Liver (tissue), 3 donors: Measurements from ENCODE around the gene ZNF565.

Experiments used
- ATF3 ChIP-seq: IDR thresholded peaks from 2 replicates; pipeline ENCODE4 v1.6.1; 2016; ENCODE audit warnings: antibody characterized with exemption
- CTCF ChIP-seq: fragments of 150-350 bp; IDR thresholded peaks from 2 replicates; pipeline ENCODE4 v1.5.1; 2017; ENCODE audit warnings: improper control_type of control experiment, low read depth, low read length; ENCODE audit not compliant: missing input control
- EGR1 ChIP-seq, 2 donors: IDR thresholded peaks; 2 replicates each; pipeline ENCODE4 v1.6.1; 2016 to 2018; ENCODE audit warnings: antibody characterized with exemption in 2 of 2, low read depth in 2 of 2
- FOXA1 ChIP-seq: IDR thresholded peaks from 2 replicates; pipeline ENCODE4 v1.6.1; 2016; ENCODE audit warnings: antibody characterized with exemption
- GABPA ChIP-seq, 2 donors: IDR thresholded peaks in 1 of 2; conservative IDR thresholded peaks in 1 of 2; 2 replicates each; pipeline ENCODE4 v1.6.1; 2016; ENCODE audit warnings: antibody characterized with exemption in 2 of 2, mild to moderate bottlenecking in 1 of 2, moderate library complexity in 1 of 2
- HNF4G ChIP-seq: IDR thresholded peaks from 2 replicates; pipeline ENCODE4 v1.6.1; 2016; ENCODE audit warnings: antibody characterized with exemption
- JUND ChIP-seq, 2 donors: IDR thresholded peaks; 2 replicates each; pipeline ENCODE4 v1.6.1; 2016; ENCODE audit warnings: antibody characterized with exemption in 2 of 2
- MAX ChIP-seq: IDR thresholded peaks from 2 replicates; pipeline ENCODE4 v1.6.1; 2016; ENCODE audit warnings: antibody characterized with exemption
- RAD21 ChIP-seq, 2 donors: IDR thresholded peaks; 2 replicates each; pipeline ENCODE4 v1.6.1; 2016; ENCODE audit warnings: antibody characterized with exemption in 2 of 2, mild to moderate bottlenecking in 2 of 2
- REST ChIP-seq: IDR thresholded peaks from 2 replicates; pipeline ENCODE4 v1.6.1; 2016; ENCODE audit warnings: antibody characterized with exemption, mild to moderate bottlenecking
- RXRA ChIP-seq, 2 donors: IDR thresholded peaks; 2 replicates each; pipeline ENCODE4 v1.6.1; 2017 to 2018; ENCODE audit warnings: antibody characterized with exemption in 2 of 2, mild to moderate bottlenecking in 1 of 2
- TAF1 ChIP-seq: conservative IDR thresholded peaks from 2 replicates; pipeline ENCODE4 v1.6.1; 2016; ENCODE audit warnings: antibody characterized with exemption, mild to moderate bottlenecking
- YY1 ChIP-seq: IDR thresholded peaks from 2 replicates; pipeline ENCODE4 v1.6.1; 2016; ENCODE audit warnings: antibody characterized with exemption, mild to moderate bottlenecking
- donor health status: healthy.
- donor health status: healthy.

GRCh38 chr19:36139473-36140303, 74.8 kb downstream of the ZNF565 start, which contains the start of gene CAPNS1:
- TF ChIP-seq CTCF: peak; percentile 17
- peak in 1 of 2 donors; percentile 8 for TF ChIP-seq RAD21 (IDR thresholded peaks at IDR 0.05)
- TF ChIP-seq FOXA1: no peak
- TF ChIP-seq REST: peak; percentile 59
- peak; percentile 52 for TF ChIP-seq YY1
- TF ChIP-seq RXRA (IDR thresholded peaks at IDR 0.05): peak in 1 of 2 donors; percentile 29
- no peak for TF ChIP-seq EGR1 (IDR thresholded peaks at IDR 0.05; ENCODE audit: low read depth in 2 of 2)
- TF ChIP-seq TAF1: peak; percentile 49
- TF ChIP-seq MAX: no peak
- TF ChIP-seq HNF4G: no peak
- TF ChIP-seq JUND (IDR thresholded peaks at IDR 0.05): peak; percentile 71 to 93
- peak in 1 of 2 donors; percentile 43 for TF ChIP-seq GABPA (IDR thresholded peaks at IDR 0.05 in 1 of 2, conservative IDR thresholded peaks at IDR 0.05 in 1 of 2)
- peak; percentile 45 for TF ChIP-seq ATF3
